ENCODE results near the gene CCDC88C.

CCDC88C gene

DNA sequence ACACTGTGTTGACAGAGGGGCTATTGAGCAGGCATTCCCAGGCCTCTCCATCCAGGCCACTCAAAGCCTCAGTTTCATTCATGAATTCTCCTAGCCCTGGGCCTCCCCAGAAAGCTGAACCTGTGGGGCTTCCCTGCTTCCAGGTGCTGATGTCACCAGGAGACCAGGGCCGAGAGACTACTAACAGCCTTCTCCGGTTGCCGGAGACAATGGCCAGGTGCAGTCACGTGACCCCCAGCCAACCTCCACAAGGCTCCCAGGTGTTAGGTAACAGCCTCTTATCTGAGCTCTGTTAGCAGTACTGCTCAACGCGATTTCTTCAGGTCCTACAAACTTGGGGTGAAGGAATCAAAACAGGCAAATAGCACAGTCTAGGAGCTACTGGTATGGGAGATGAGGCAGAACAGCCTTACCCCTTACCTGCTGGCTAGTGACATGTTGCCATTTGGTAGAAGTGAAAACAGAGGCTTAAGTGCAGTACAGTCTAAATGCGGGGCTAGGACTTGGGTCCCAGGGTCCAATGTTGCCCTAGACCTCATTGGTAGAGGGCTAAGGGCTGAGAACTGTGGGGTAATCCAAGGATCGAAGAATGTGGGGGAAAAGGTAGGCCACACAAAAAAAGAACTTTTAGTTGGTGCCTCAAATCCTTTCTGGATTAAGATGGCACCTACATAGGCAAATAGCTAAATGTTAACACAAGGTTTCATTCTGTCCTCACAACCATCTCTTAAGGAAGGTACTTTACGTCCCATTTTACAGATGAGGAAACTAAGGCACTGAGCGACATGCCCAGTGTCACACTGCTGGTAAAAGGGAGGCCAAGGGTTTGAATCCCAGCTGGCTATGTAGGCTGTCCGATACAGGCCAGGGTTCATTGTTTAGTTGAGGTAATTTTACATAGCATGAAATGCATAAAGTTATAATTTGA is 3.8 kb downstream of the CCDC88C start:
- H3K27me3 ChIP-seq (ENCODE audit: control insufficient read depth in 1 of 2, insufficient read depth in 1 of 2, low read length in 2 of 2): peaks cover 13 to 77% of the 10 kb centered on the region in 2 experiments
- H2BK15ac ChIP-seq (ENCODE audit: low read depth, poor library complexity, severe bottlenecking): no peak overlapping the region
- H3K14ac ChIP-seq (ENCODE audit: low read length in 2 of 2): no peak overlapping the region
- no peak overlapping the region for H2AK5ac ChIP-seq (ENCODE audit: low read length, severe bottlenecking)
- H3K9me3 ChIP-seq (ENCODE audit: control insufficient read depth, low read length): no peaks in the 10 kb centered on the region
- no peak overlapping the region for H3K18ac ChIP-seq (ENCODE audit: low read depth in 1 of 2, low read length in 2 of 2)
- H2BK12ac ChIP-seq (ENCODE audit: low read length in 2 of 2): no peak overlapping the region
- H3K27ac ChIP-seq (ENCODE audit: low read length, poor library complexity, severe bottlenecking): no peak overlapping the region
- H2BK5ac ChIP-seq (ENCODE audit: low read depth, low read length, poor library complexity, severe bottlenecking): no peak overlapping the region
- H3K4me3 ChIP-seq (ENCODE audit: insufficient read depth in 1 of 2, low read depth in 1 of 2, low read length in 2 of 2): no peak overlapping the region
- H3K9ac ChIP-seq (ENCODE audit: low read length): no peak overlapping the region
- no peaks in the 10 kb centered on the region for H3K79me1 ChIP-seq (replicated peaks; ENCODE audit: low read length, poor library complexity, severe bottlenecking)
- H2AFZ ChIP-seq (ENCODE audit: low read depth, low read length): no peak overlapping the region
- no peak overlapping the region for H3K4ac ChIP-seq (ENCODE audit: low read depth in 1 of 2, low read length in 2 of 2)
- H3K4me1 ChIP-seq (ENCODE audit: control insufficient read depth, insufficient read depth, low read depth, low read length): peaks cover 21% of the 10 kb centered on the region
- no peaks in the 10 kb centered on the region for H3K36me3 ChIP-seq (ENCODE audit: control insufficient read depth in 1 of 2, insufficient read depth in 2 of 2, low read depth in 1 of 2, low read length in 2 of 2)
- no peak overlapping the region for H2BK120ac ChIP-seq (ENCODE audit: low read depth, low read length)
- no peak overlapping the region for H3K23ac ChIP-seq (ENCODE audit: low read length in 2 of 2)
- no peak overlapping the region for H3K4me2 ChIP-seq (ENCODE audit: low read length, poor library complexity, severe bottlenecking)
- H4K8ac ChIP-seq (ENCODE audit: low read length): no peak overlapping the region
- WGBS: 79% methylated on average over 10 of the region's 11 CpGs
- H4K91ac ChIP-seq (ENCODE audit: low read length): no peak overlapping the region
- no peak for DNase-seq

DNA sequence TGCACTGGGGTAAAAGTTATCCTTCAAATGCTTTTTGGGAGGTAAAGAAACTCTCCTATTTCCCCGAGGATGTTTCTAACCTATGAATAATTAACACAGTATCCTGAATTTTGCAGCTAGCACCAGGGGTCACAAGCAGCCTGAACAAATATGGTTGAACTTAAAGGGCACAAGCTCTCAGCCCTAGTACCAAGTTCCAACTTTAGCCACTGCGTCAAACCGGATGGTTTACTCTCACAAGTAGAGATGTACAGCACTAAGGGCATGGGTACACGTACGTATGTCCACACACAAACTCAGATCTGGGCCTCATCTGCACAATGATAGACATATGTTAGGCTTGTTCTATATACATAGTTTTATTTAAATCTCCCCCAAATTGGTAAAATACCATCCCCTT is 4.7 kb downstream of the CCDC88C start:
- Histone ChIP-seq H2BK5ac (ENCODE audit: low read depth, low read length, poor library complexity, severe bottlenecking) (no peak overlapping the region), H3K18ac (ENCODE audit: low read depth in 1 of 2, low read length in 2 of 2) (no peak overlapping the region), H3K23ac (ENCODE audit: low read length in 2 of 2) (no peak overlapping the region), H2AFZ (ENCODE audit: low read depth, low read length) (no peak overlapping the region), H2AK5ac (ENCODE audit: low read length, severe bottlenecking) (no peak overlapping the region), H3K4me2 (ENCODE audit: low read length, poor library complexity, severe bottlenecking) (no peak overlapping the region), H2BK120ac (ENCODE audit: low read depth, low read length) (no peak overlapping the region), H4K8ac (ENCODE audit: low read length) (no peak overlapping the region), H2BK15ac (ENCODE audit: low read depth, poor library complexity, severe bottlenecking) (no peak overlapping the region), H3K79me1 (replicated peaks; ENCODE audit: low read length, poor library complexity, severe bottlenecking) (no peaks in the 10 kb centered on the region), H3K4me3 (ENCODE audit: insufficient read depth in 1 of 2, low read depth in 1 of 2, low read length in 2 of 2) (no peak overlapping the region), H3K36me3 (ENCODE audit: control insufficient read depth in 1 of 2, insufficient read depth in 2 of 2, low read depth in 1 of 2, low read length in 2 of 2) (no peaks in the 10 kb centered on the region), H3K9me3 (ENCODE audit: control insufficient read depth, low read length) (no peaks in the 10 kb centered on the region), H4K91ac (ENCODE audit: low read length) (no peak overlapping the region), H3K4ac (ENCODE audit: low read depth in 1 of 2, low read length in 2 of 2) (no peak overlapping the region), H3K27me3 (ENCODE audit: control insufficient read depth in 1 of 2, insufficient read depth in 1 of 2, low read length in 2 of 2) (peaks cover 6 to 72% of the 10 kb centered on the region in 2 experiments), H2BK12ac (ENCODE audit: low read length in 2 of 2) (no peak overlapping the region), H3K4me1 (ENCODE audit: control insufficient read depth, insufficient read depth, low read depth, low read length) (peaks cover 13% of the 10 kb centered on the region), H3K14ac (ENCODE audit: low read length in 2 of 2) (no peak overlapping the region), H3K27ac (ENCODE audit: low read length, poor library complexity, severe bottlenecking) (no peak overlapping the region), H3K9ac (ENCODE audit: low read length) (no peak overlapping the region)
- WGBS: 97% methylated on average over 3 of the region's 5 CpGs
- no peak for DNase-seq

DNA sequence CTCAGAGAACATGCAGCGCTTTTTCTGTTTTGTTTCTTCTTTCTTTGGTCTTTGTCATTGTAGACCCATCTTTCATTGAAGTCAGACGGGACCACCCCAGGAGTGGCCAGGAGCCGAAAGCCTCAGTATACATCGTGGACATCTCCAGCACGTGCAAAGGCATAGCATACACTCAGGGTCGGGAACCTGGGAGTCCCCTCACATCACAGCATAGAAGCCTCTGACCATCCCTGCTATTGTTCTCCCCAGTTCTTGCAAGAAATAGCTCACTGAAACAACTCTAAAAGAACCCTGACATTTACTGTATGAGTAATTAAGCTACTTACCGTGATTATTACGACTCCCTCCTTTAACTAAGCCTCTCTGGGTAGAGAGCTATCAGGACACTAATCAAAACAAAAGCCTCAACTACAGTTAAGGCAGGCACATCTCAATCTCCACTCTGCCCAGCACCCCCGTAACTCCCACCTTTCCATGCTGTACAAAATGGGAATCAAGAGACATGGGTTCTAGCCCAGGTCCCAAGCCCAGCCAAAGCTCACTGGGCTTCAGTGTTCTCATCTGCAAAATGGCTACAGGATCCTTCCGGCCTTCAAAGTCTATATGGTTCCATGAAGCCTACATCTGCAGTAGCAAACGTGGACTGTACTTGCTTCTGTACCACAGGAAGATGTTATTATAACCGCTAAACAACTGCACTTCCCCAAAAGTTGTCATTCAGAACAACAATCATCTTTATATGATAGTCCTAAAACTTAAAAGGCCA is 6.7 kb downstream of the CCDC88C start:
- H2AK5ac ChIP-seq (ENCODE audit: low read length, severe bottlenecking): no peak overlapping the region
- no peak overlapping the region for H3K27ac ChIP-seq (ENCODE audit: low read length, poor library complexity, severe bottlenecking)
- no peak overlapping the region for H2AFZ ChIP-seq (ENCODE audit: low read depth, low read length)
- no peak overlapping the region for H3K4me3 ChIP-seq (ENCODE audit: insufficient read depth in 1 of 2, low read depth in 1 of 2, low read length in 2 of 2)
- peaks cover 2% of the 10 kb centered on the region for H3K4me1 ChIP-seq (ENCODE audit: control insufficient read depth, insufficient read depth, low read depth, low read length)
- 88% methylated on average over 12 of the region's 12 CpGs for WGBS
- peaks cover 0 to 72% of the 10 kb centered on the region in 2 experiments for H3K27me3 ChIP-seq (ENCODE audit: control insufficient read depth in 1 of 2, insufficient read depth in 1 of 2, low read length in 2 of 2)
- H3K79me1 ChIP-seq (replicated peaks; ENCODE audit: low read length, poor library complexity, severe bottlenecking): no peaks in the 10 kb centered on the region
- no peak overlapping the region for H3K4me2 ChIP-seq (ENCODE audit: low read length, poor library complexity, severe bottlenecking)
- H3K9ac ChIP-seq (ENCODE audit: low read length): no peak overlapping the region
- H3K14ac ChIP-seq (ENCODE audit: low read length in 2 of 2): no peak overlapping the region
- H4K91ac ChIP-seq (ENCODE audit: low read length): no peak overlapping the region
- H4K8ac ChIP-seq (ENCODE audit: low read length): no peak overlapping the region
- no peak overlapping the region for H3K4ac ChIP-seq (ENCODE audit: low read depth in 1 of 2, low read length in 2 of 2)
- H3K23ac ChIP-seq (ENCODE audit: low read length in 2 of 2): no peak overlapping the region
- H2BK5ac ChIP-seq (ENCODE audit: low read depth, low read length, poor library complexity, severe bottlenecking): no peak overlapping the region
- no peak overlapping the region for H2BK12ac ChIP-seq (ENCODE audit: low read length in 2 of 2)
- peaks cover 0 to 5% of the 10 kb centered on the region in 2 experiments for H3K36me3 ChIP-seq (ENCODE audit: control insufficient read depth in 1 of 2, insufficient read depth in 2 of 2, low read depth in 1 of 2, low read length in 2 of 2)
- no peak overlapping the region for H2BK15ac ChIP-seq (ENCODE audit: low read depth, poor library complexity, severe bottlenecking)
- no peaks in the 10 kb centered on the region for H3K9me3 ChIP-seq (ENCODE audit: control insufficient read depth, low read length)
- H3K18ac ChIP-seq (ENCODE audit: low read depth in 1 of 2, low read length in 2 of 2): no peak overlapping the region
- DNase-seq: no peak
- H2BK120ac ChIP-seq (ENCODE audit: low read depth, low read length): no peak overlapping the region

Measured in mesenchymal stem cell (in vitro differentiated cells and primary cell).